ENCODE results near the gene ZFP36L2.

Gene ZFP36L2

DNA sequence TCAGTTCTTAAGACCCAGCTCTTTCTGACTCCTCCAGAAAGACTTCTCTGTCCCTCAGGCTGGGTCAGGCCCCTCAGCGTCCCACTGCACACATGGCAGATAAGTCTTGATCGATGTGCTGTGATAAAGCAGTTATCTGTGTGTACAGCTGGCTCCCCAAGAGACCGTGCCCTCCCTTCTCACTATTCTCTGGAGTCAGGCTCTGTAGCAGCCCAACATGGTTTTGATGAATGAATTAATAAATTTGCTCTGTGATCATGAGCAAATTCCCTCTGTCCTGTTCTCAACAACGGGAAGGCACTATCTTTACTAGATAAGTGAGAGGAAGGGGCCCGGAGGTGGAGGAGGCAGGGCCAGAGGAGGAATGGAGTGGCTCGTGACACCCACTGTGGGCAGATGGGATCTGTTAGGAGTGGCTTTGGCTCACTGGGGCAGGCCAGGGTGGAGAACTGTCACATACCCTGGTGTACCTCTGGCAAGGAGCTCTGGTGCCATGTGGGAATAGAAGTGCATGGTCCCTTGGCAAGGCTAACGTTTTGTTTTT is 48.3 kb downstream of the ZFP36L2 start:
- Histone ChIP-seq H2BK12ac (ENCODE audit: low read length in 2 of 2) (peak overlapping the region; percentile 99 to 100), H2BK15ac (ENCODE audit: low read depth, poor library complexity, severe bottlenecking) (peak overlapping the region; percentile 92), H2BK120ac (ENCODE audit: low read depth, low read length) (peak overlapping the region; percentile 92), H4K91ac (ENCODE audit: low read length) (peak overlapping the region; percentile 99), H4K8ac (ENCODE audit: low read length) (peak overlapping the region; percentile 98), H3K4me1 (ENCODE audit: control insufficient read depth, insufficient read depth, low read depth, low read length) (peaks cover 18% of the 10 kb centered on the region), H3K27ac (ENCODE audit: low read length, poor library complexity, severe bottlenecking) (peak overlapping the region; percentile 88), H3K9me3 (ENCODE audit: control insufficient read depth, low read length) (peaks cover 24% of the 10 kb centered on the region), H2BK5ac (ENCODE audit: low read depth, low read length, poor library complexity, severe bottlenecking) (peak overlapping the region; percentile 36), H3K18ac (ENCODE audit: low read depth in 1 of 2, low read length in 2 of 2) (peak overlapping the region; percentile 95 to 97), H3K23ac (ENCODE audit: low read length in 2 of 2) (no peak overlapping the region), H2AFZ (ENCODE audit: low read depth, low read length) (peak overlapping the region; percentile 8), H2AK5ac (ENCODE audit: low read length, severe bottlenecking) (peak overlapping the region; percentile 96), H3K79me1 (replicated peaks; ENCODE audit: low read length, poor library complexity, severe bottlenecking) (no peaks in the 10 kb centered on the region), H3K4ac (ENCODE audit: low read depth in 1 of 2, low read length in 2 of 2) (peak overlapping the region; percentile 86 to 98), H3K4me3 (ENCODE audit: insufficient read depth in 1 of 2, low read depth in 1 of 2, low read length in 2 of 2) (no peak overlapping the region), H3K36me3 (ENCODE audit: control insufficient read depth in 1 of 2, insufficient read depth in 2 of 2, low read depth in 1 of 2, low read length in 2 of 2) (no peaks in the 10 kb centered on the region), H3K4me2 (ENCODE audit: low read length, poor library complexity, severe bottlenecking) (no peak overlapping the region), H3K9ac (ENCODE audit: low read length) (peak overlapping the region; percentile 78), H3K14ac (ENCODE audit: low read length in 2 of 2) (peak overlapping the region in 1 of 2 experiments; percentile 58), H3K27me3 (ENCODE audit: control insufficient read depth in 1 of 2, insufficient read depth in 1 of 2, low read length in 2 of 2) (no peaks in the 10 kb centered on the region)
- no peak for DNase-seq
- WGBS, result 56% methylated on average over 7 of the region's 7 CpGs

GRCh38 chr2:43176449-43176848 is 50.0 kb downstream of the ZFP36L2 start:
- no peak overlapping the region for H3K4me3 ChIP-seq (ENCODE audit: insufficient read depth in 1 of 2, low read depth in 1 of 2, low read length in 2 of 2)
- H3K9ac ChIP-seq (ENCODE audit: low read length), result no peak overlapping the region
- no peaks in the 10 kb centered on the region for H3K36me3 ChIP-seq (ENCODE audit: control insufficient read depth in 1 of 2, insufficient read depth in 2 of 2, low read depth in 1 of 2, low read length in 2 of 2)
- H3K4me2 ChIP-seq (ENCODE audit: low read length, poor library complexity, severe bottlenecking), result no peak overlapping the region
- no peak overlapping the region for H2AK5ac ChIP-seq (ENCODE audit: low read length, severe bottlenecking)
- 71% methylated on average over 1 of the region's 1 CpG for WGBS
- no peak overlapping the region for H3K14ac ChIP-seq (ENCODE audit: low read length in 2 of 2)
- H4K91ac ChIP-seq (ENCODE audit: low read length), result no peak overlapping the region
- DNase-seq, result no peak
- no peak overlapping the region for H3K4ac ChIP-seq (ENCODE audit: low read depth in 1 of 2, low read length in 2 of 2)
- no peaks in the 10 kb centered on the region for H3K27me3 ChIP-seq (ENCODE audit: control insufficient read depth in 1 of 2, insufficient read depth in 1 of 2, low read length in 2 of 2)
- no peak overlapping the region for H2BK5ac ChIP-seq (ENCODE audit: low read depth, low read length, poor library complexity, severe bottlenecking)
- H4K8ac ChIP-seq (ENCODE audit: low read length), result no peak overlapping the region
- peaks cover 23% of the 10 kb centered on the region for H3K4me1 ChIP-seq (ENCODE audit: control insufficient read depth, insufficient read depth, low read depth, low read length)
- no peak overlapping the region for H3K18ac ChIP-seq (ENCODE audit: low read depth in 1 of 2, low read length in 2 of 2)
- no peak overlapping the region for H2AFZ ChIP-seq (ENCODE audit: low read depth, low read length)
- H2BK15ac ChIP-seq (ENCODE audit: low read depth, poor library complexity, severe bottlenecking), result no peak overlapping the region
- no peak overlapping the region for H2BK12ac ChIP-seq (ENCODE audit: low read length in 2 of 2)
- no peak overlapping the region for H2BK120ac ChIP-seq (ENCODE audit: low read depth, low read length)
- no peaks in the 10 kb centered on the region for H3K79me1 ChIP-seq (replicated peaks; ENCODE audit: low read length, poor library complexity, severe bottlenecking)
- no peak overlapping the region for H3K23ac ChIP-seq (ENCODE audit: low read length in 2 of 2)
- H3K9me3 ChIP-seq (ENCODE audit: control insufficient read depth, low read length), result peaks cover 24% of the 10 kb centered on the region
- H3K27ac ChIP-seq (ENCODE audit: low read length, poor library complexity, severe bottlenecking), result no peak overlapping the region

GRCh38 chr2:43175876-43176275 is 50.5 kb downstream of the ZFP36L2 start:
- H3K9ac ChIP-seq (ENCODE audit: low read length), result no peak overlapping the region
- no peak overlapping the region for H3K4me3 ChIP-seq (ENCODE audit: insufficient read depth in 1 of 2, low read depth in 1 of 2, low read length in 2 of 2)
- H4K8ac ChIP-seq (ENCODE audit: low read length), result no peak overlapping the region
- H4K91ac ChIP-seq (ENCODE audit: low read length), result no peak overlapping the region
- no peak overlapping the region for H2BK15ac ChIP-seq (ENCODE audit: low read depth, poor library complexity, severe bottlenecking)
- no peak overlapping the region for H2BK5ac ChIP-seq (ENCODE audit: low read depth, low read length, poor library complexity, severe bottlenecking)
- no peak for DNase-seq
- H3K27ac ChIP-seq (ENCODE audit: low read length, poor library complexity, severe bottlenecking), result no peak overlapping the region
- no peaks in the 10 kb centered on the region for H3K27me3 ChIP-seq (ENCODE audit: control insufficient read depth in 1 of 2, insufficient read depth in 1 of 2, low read length in 2 of 2)
- no peak overlapping the region for H3K18ac ChIP-seq (ENCODE audit: low read depth in 1 of 2, low read length in 2 of 2)
- peaks cover 24% of the 10 kb centered on the region for H3K9me3 ChIP-seq (ENCODE audit: control insufficient read depth, low read length)
- H3K36me3 ChIP-seq (ENCODE audit: control insufficient read depth in 1 of 2, insufficient read depth in 2 of 2, low read depth in 1 of 2, low read length in 2 of 2), result no peaks in the 10 kb centered on the region
- no peak overlapping the region for H2AK5ac ChIP-seq (ENCODE audit: low read length, severe bottlenecking)
- H3K14ac ChIP-seq (ENCODE audit: low read length in 2 of 2), result no peak overlapping the region
- H3K79me1 ChIP-seq (replicated peaks; ENCODE audit: low read length, poor library complexity, severe bottlenecking), result no peaks in the 10 kb centered on the region
- WGBS, result 88% methylated on average over 5 of the region's 9 CpGs
- peaks cover 25% of the 10 kb centered on the region for H3K4me1 ChIP-seq (ENCODE audit: control insufficient read depth, insufficient read depth, low read depth, low read length)
- no peak overlapping the region for H2BK120ac ChIP-seq (ENCODE audit: low read depth, low read length)
- H2AFZ ChIP-seq (ENCODE audit: low read depth, low read length), result no peak overlapping the region
- no peak overlapping the region for H2BK12ac ChIP-seq (ENCODE audit: low read length in 2 of 2)
- no peak overlapping the region for H3K4me2 ChIP-seq (ENCODE audit: low read length, poor library complexity, severe bottlenecking)
- no peak overlapping the region for H3K4ac ChIP-seq (ENCODE audit: low read depth in 1 of 2, low read length in 2 of 2)
- H3K23ac ChIP-seq (ENCODE audit: low read length in 2 of 2), result no peak overlapping the region

DNA sequence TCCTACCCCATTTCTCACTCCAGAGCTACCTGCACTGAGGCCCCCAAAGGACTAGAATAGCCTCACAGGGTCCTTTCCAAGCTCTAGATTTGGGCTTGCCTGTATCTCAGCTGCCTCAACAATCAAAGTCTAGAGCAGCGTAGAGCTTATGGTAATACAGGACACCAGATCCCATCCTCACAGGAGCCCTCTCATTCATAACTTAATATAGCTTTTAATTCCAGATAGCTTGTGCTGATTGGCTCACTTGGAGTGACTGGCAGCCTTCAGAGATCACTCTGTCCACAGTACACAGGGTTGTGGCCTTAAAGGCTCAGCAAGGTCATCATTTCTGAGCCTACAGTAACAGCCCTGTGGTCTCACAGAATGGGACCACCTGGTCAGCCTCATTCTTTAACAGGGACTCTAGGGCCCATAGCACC is 51.4 kb downstream of the ZFP36L2 start:
- H3K9me3 ChIP-seq (ENCODE audit: control insufficient read depth, low read length), result peaks cover 24% of the 10 kb centered on the region
- H2BK5ac ChIP-seq (ENCODE audit: low read depth, low read length, poor library complexity, severe bottlenecking), result no peak overlapping the region
- H4K91ac ChIP-seq (ENCODE audit: low read length), result no peak overlapping the region
- H3K4me2 ChIP-seq (ENCODE audit: low read length, poor library complexity, severe bottlenecking), result no peak overlapping the region
- no peak overlapping the region for H2BK12ac ChIP-seq (ENCODE audit: low read length in 2 of 2)
- H3K9ac ChIP-seq (ENCODE audit: low read length), result no peak overlapping the region
- no peaks in the 10 kb centered on the region for H3K79me1 ChIP-seq (replicated peaks; ENCODE audit: low read length, poor library complexity, severe bottlenecking)
- H3K4me3 ChIP-seq (ENCODE audit: insufficient read depth in 1 of 2, low read depth in 1 of 2, low read length in 2 of 2), result peak overlapping the region in 1 of 2 experiments; percentile 28
- H2BK15ac ChIP-seq (ENCODE audit: low read depth, poor library complexity, severe bottlenecking), result no peak overlapping the region
- H3K27me3 ChIP-seq (ENCODE audit: control insufficient read depth in 1 of 2, insufficient read depth in 1 of 2, low read length in 2 of 2), result no peaks in the 10 kb centered on the region
- H3K4ac ChIP-seq (ENCODE audit: low read depth in 1 of 2, low read length in 2 of 2), result no peak overlapping the region
- H3K18ac ChIP-seq (ENCODE audit: low read depth in 1 of 2, low read length in 2 of 2), result no peak overlapping the region
- H2AFZ ChIP-seq (ENCODE audit: low read depth, low read length), result no peak overlapping the region
- no peaks in the 10 kb centered on the region for H3K36me3 ChIP-seq (ENCODE audit: control insufficient read depth in 1 of 2, insufficient read depth in 2 of 2, low read depth in 1 of 2, low read length in 2 of 2)
- H2BK120ac ChIP-seq (ENCODE audit: low read depth, low read length), result no peak overlapping the region
- peaks cover 25% of the 10 kb centered on the region for H3K4me1 ChIP-seq (ENCODE audit: control insufficient read depth, insufficient read depth, low read depth, low read length)
- DNase-seq, result peak; percentile 57
- no peak overlapping the region for H3K14ac ChIP-seq (ENCODE audit: low read length in 2 of 2)
- H3K27ac ChIP-seq (ENCODE audit: low read length, poor library complexity, severe bottlenecking), result no peak overlapping the region
- 50% methylated on average over 1 of the region's 1 CpG for WGBS
- H4K8ac ChIP-seq (ENCODE audit: low read length), result no peak overlapping the region
- H2AK5ac ChIP-seq (ENCODE audit: low read length, severe bottlenecking), result no peak overlapping the region
- no peak overlapping the region for H3K23ac ChIP-seq (ENCODE audit: low read length in 2 of 2)
